Gastroesophageal sphincter (tissue), 4 donors: ENCODE measurements around the gene IBA57. TPM values are rescaled to one million over a fixed set of nuclear protein-coding genes. Genes with fewer than 3 reads are reported as not detected.
"Not testable (repeated sequence)": the region's sequence is repeated elsewhere in the genome, so short reads cannot be mapped to it uniquely, and the experiment has no call there.

Experiments
- ATAC-seq: fragments of 150-250 bp; one replicate; pipeline ENCODE4 v1.9.1; 2016; ENCODE audit warnings: mild to moderate bottlenecking, moderate library complexity
- H3K27ac ChIP-seq, 4 donors: fragments of 200-600 bp; sonication (generic) in 3 of 4; 1 replicate in 3 of 4; 2 replicates in 1 of 4; pipeline ENCODE4 v1.5.1; 2016 to 2019
- H3K27me3 ChIP-seq: fragments of 200-600 bp; sonication (generic); one replicate; pipeline ENCODE4 v1.5.1; 2019
- H3K36me3 ChIP-seq, 2 donors: fragments of 200-600 bp; sonication (generic); one replicate each; pipeline ENCODE4 v1.5.1; 2019; ENCODE audit warnings: control low read depth in 1 of 2
- H3K4me1 ChIP-seq, 3 donors: fragments of 200-600 bp; sonication (generic); 1 replicate in 2 of 3; 2 replicates in 1 of 3; pipeline ENCODE4 v1.5.1; 2016 to 2019; ENCODE audit warnings: control low read depth in 2 of 3
- H3K4me3 ChIP-seq, 2 donors: fragments of 200-600 bp; sonication (generic); one replicate each; pipeline ENCODE4 v1.5.1; 2019; ENCODE audit warnings: mild to moderate bottlenecking in 1 of 2, moderate library complexity in 1 of 2
- H3K9me3 ChIP-seq, 3 donors: fragments of 200-600 bp; sonication (generic); one replicate each; pipeline ENCODE4 v1.5.1; 2017 to 2019; ENCODE audit warnings: control low read depth in 2 of 3
- EP300 ChIP-seq: sonication (generic); formaldehyde crosslinking; IDR thresholded peaks from one replicate; pipeline ENCODE4 v1.6.1; 2017; ENCODE audit warnings: antibody characterized with exemption, mild to moderate bottlenecking
- POLR2A ChIP-seq, 2 donors: fragments of 450-650 bp; IDR thresholded peaks; one replicate each; pipeline ENCODE4 v1.6.1; 2017; ENCODE audit warnings: antibody characterized with exemption in 2 of 2, mild to moderate bottlenecking in 2 of 2, moderate library complexity in 1 of 2
- POLR2AphosphoS5 ChIP-seq: sonication (generic); formaldehyde crosslinking; IDR thresholded peaks from one replicate; pipeline ENCODE4 v1.6.1; 2017; ENCODE audit warnings: antibody characterized with exemption
- WGBS, 2 donors: methylation state at CpG; one replicate each; pipeline ENCODE4 v1.1.5; 2018; ENCODE audit warnings: low coverage in 1 of 2; 5-methylcytosine and 5-hydroxymethylcytosine counted together
- total RNA-seq, 4 donors: library from RNA; depleted of rRNA; stranded (reverse); fragments of >200 nt; gene quantifications; one replicate each; pipeline ENCODE4 v1.1.0, GENCODE V29; 2016
- TF ChIP-seq, protein P1 (sequence below), 4 experiments: fragments of 200-600 bp in 2 of 4; fragments of 450-650 bp in 2 of 4; sonication (generic) in 1 of 4; IDR thresholded peaks; one replicate each; pipeline ENCODE4 v1.5.1; 2017 to 2019; ENCODE audit warnings: antibody characterized with exemption in 4 of 4, mild to moderate bottlenecking in 2 of 4, moderate library complexity in 2 of 4

Gene IBA57
- total RNA-seq, 4 donors from 2014 or later: 4.2 to 11.3 (median 7.4) TPM

DNA sequence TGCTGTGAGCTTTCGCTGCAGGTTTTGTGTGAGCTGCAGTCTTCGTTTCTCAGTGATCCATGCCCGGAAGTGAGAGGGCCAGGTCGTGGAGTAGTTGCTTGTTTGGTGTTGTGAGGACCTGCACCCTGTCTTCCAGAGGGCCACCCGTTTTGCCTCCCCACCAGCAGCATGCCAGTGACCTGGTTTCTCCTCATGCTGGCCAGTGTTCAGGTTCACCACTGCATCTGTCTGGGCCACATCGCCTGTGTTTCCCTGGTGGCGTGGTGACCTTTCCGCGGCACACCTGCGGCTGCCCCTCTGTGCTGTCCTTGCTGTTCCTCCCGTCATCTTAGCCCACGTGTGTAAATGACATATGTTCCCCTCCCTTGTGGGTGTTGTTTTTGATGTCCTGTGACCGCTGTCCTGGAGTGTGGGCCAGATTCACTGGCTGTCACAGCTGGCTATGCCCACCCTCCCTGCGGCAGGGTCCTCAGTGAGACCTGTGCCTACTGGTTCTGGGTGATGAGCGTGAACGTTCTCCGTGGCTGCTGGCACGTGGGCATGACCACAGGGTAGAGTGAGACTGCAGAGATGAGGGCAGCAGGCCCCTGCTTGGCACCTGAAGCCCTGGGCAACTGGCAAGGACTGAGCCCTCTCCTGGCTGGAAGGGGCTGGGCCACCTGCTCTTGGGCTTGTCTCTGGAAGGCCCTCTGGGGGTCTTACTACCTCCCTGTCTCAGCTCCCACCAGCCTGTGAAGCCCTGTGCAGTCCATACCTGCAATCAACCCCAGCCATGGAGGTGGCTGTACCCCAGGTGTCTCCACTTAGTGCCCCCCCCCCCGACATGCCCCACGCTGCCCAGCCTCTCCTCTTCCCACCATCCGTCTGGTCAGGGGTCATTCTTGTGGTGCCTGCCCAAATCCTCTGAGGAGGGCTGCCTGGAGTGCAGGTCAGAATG, 7.3 kb downstream of the IBA57 start:
- H3K9me3 ChIP-seq: no peaks in the 10 kb centered on the region
- peaks cover 0 to 27% of the 10 kb centered on the region in 2 donors for H3K36me3 ChIP-seq
- 60 to 80% methylated on average over 1 to 3 of the region's 21 CpGs for WGBS, 2 donors
- peak overlapping the region in 2 of 4 donors; percentile 17 to 29 for H3K27ac ChIP-seq
- ATAC-seq: peak; percentile 6
- peaks cover 0 to 6% (median 0%) of the 10 kb centered on the region in 3 donors for H3K4me1 ChIP-seq
- H3K4me3 ChIP-seq: no peak overlapping the region
- no peaks in the 10 kb centered on the region for H3K27me3 ChIP-seq
- no peak for TF ChIP-seq POLR2AphosphoS5
- no peak for TF ChIP-seq EP300
- TF ChIP-seq, protein P1, sequence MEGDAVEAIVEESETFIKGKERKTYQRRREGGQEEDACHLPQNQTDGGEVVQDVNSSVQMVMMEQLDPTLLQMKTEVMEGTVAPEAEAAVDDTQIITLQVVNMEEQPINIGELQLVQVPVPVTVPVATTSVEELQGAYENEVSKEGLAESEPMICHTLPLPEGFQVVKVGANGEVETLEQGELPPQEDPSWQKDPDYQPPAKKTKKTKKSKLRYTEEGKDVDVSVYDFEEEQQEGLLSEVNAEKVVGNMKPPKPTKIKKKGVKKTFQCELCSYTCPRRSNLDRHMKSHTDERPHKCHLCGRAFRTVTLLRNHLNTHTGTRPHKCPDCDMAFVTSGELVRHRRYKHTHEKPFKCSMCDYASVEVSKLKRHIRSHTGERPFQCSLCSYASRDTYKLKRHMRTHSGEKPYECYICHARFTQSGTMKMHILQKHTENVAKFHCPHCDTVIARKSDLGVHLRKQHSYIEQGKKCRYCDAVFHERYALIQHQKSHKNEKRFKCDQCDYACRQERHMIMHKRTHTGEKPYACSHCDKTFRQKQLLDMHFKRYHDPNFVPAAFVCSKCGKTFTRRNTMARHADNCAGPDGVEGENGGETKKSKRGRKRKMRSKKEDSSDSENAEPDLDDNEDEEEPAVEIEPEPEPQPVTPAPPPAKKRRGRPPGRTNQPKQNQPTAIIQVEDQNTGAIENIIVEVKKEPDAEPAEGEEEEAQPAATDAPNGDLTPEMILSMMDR (IDR thresholded peaks at IDR 0.05): no peak
- no peak for TF ChIP-seq POLR2A (IDR thresholded peaks at IDR 0.05)

DNA sequence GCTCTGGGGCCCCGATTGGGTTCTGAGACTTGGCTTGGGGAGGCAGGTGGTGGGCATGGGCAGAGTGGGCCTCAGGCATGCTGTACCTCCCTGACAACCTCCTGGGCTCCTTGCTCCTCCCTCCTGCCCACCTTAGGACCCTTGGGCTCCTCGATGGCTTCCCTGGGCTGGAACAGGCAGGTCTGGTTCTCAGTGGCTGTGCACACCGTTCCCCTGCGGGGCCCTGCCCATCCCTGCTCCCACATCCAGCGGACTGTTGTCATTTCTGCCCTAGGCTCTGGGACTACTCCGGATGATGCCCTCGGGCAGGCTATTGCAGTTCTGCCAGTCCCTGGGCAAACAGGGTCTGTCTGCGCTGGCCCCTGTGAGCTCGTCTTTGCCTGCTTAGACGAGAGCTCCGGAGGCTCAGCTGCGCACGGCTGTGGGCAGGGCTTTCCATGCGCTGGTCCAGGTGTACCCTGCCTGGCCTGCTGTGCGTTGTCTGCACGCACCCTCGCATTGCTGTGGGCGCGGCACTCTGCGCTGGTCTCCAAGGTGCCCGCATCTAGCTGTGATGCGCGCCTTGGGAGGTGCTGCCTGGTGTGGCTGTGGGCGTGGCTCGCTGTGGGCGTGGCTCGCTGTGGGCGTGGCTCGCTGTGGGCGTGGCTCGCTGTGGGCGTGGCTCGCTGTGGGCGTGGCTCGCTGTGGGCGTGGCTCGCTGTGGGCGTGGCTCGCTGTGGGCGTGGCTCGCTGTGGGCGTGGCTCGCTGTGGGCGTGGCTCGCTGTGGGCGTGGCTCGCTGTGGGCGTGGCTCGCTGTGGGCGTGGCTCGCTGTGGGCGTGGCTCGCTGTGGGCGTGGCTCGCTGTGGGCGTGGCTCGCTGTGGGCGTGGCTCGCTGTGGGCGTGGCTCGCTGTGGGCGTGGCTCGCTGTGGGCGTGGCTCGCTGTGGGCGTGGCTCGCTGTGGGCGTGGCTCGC, 8.2 kb downstream of the IBA57 start:
- ATAC-seq, H3K4me3 ChIP-seq, H3K27me3 ChIP-seq, H3K9me3 ChIP-seq: not testable (repeated sequence)
- Histone ChIP-seq H3K36me3 (peaks cover 0 to 27% of the 10 kb centered on the region in 2 donors), H3K4me1 (peaks cover 0 to 14% (median 0%) of the 10 kb centered on the region in 3 donors), H3K27ac (peak overlapping the region in 2 of 4 donors; percentile 17 to 29)
- WGBS, 2 donors: 87% methylated on average over 3 of the region's 69 CpGs; no CpG with 5 or more reads in 1 of the 2 donors

DNA sequence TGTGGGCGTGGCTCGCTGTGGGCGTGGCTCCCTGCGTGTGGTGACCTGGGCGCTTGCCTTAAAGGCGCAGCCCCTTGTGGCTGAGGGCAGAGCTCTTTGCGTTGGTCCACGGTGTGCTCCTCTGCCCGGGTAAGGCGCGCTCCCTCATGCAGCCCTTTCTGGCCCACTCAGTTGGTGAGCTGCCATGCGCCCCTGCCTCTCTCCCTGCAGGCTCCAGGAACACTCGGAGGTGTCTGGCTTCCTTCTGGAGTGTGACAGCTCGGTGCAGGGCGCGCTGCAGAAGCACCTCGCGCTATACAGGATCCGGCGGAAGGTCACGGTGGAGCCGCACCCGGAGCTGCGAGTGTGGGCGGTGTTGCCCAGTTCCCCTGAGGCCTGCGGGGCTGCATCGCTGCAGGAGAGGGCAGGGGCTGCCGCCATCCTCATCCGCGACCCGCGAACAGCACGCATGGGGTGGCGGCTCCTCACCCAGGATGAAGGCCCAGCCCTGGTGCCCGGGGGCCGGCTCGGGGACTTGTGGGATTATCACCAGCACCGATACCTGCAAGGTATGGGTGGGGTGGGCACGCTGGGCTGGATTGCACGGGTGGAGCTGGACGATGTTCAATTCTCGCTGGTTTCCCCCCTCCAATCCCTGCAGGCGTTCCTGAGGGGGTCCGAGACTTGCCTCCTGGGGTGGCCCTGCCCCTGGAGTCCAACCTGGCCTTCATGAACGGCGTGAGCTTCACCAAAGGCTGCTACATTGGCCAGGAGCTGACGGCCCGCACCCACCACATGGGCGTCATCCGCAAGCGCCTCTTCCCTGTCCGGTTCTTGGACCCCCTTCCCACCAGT, 9.1 kb downstream of the IBA57 start:
- H3K27me3 ChIP-seq: no peaks in the 10 kb centered on the region
- H3K4me1 ChIP-seq: peaks cover 0 to 16% (median 0%) of the 10 kb centered on the region in 3 donors
- peak overlapping the region in 2 of 4 donors; percentile 10 to 42 for H3K27ac ChIP-seq
- ATAC-seq: no peak
- peaks cover 0 to 27% of the 10 kb centered on the region in 2 donors for H3K36me3 ChIP-seq
- WGBS, 2 donors: no CpG with 5 or more reads among the region's 52 CpGs
- peak overlapping the region in 1 of 2 donors; percentile 14 for H3K4me3 ChIP-seq
- TF ChIP-seq POLR2A (IDR thresholded peaks at IDR 0.05) (no peak), EP300 (no peak), POLR2AphosphoS5 (no peak)
- TF ChIP-seq, protein P1 (IDR thresholded peaks at IDR 0.05): no peak
- H3K9me3 ChIP-seq: no peaks in the 10 kb centered on the region

DNA sequence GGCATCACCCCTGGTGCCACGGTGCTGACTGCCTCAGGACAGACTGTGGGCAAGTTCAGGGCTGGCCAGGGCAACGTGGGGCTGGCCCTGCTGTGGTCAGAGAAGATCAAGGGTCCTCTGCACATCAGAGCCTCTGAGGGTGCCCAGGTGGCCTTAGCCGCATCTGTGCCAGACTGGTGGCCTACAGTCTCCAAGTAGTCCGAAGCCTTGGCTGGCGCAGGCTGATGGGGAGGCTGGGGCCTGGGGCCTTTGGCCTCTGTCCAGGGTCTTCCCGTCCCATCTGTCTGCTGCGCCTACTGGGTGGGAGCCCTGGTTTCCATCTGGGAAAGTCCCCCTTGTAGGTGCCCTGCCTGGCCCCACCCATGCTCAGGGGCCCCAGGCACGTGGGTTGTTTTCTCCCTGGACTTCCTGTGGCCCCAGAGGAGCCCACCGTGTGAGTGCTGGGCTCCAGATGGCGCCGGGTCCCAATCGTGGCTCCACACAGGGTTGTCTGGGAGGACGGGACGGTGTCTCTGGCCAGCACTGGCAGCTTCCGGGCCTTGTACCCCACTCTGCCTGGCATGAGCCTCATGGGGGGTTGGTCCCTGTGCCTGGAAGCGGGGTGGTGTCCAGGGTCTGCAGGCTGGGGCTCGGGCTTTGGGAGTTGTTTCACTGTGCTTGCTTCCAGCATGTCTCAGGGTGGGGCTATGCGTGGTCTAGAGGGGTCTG, 9.9 kb downstream of the IBA57 start:
- Histone ChIP-seq H3K4me1 (peaks cover 0 to 16% (median 0%) of the 10 kb centered on the region in 3 donors), H3K9me3 (no peaks in the 10 kb centered on the region), H3K4me3 (no peak overlapping the region), H3K27me3 (no peaks in the 10 kb centered on the region), H3K27ac (peak overlapping the region in 2 of 4 donors; percentile 17 to 42), H3K36me3 (peaks cover 0 to 27% of the 10 kb centered on the region in 2 donors)
- 78 to 100% methylated on average over 1 to 4 of the region's 18 CpGs for WGBS, 2 donors
- TF ChIP-seq POLR2A (IDR thresholded peaks at IDR 0.05): no peak
- TF ChIP-seq EP300: no peak
- TF ChIP-seq POLR2AphosphoS5: no peak
- TF ChIP-seq, protein P1 (IDR thresholded peaks at IDR 0.05): no peak
- ATAC-seq: no peak
